ENCODE measurements around the gene BACH2. TPM values are rescaled to one million over a fixed set of nuclear protein-coding genes. Genes with fewer than 3 reads are reported as not detected.

Gene BACH2
- total and polyA plus RNA-seq, 2 of the 4 experiments (the other 2 are of a cell fraction) = 1.3 to 1.4 TPM

DNA sequence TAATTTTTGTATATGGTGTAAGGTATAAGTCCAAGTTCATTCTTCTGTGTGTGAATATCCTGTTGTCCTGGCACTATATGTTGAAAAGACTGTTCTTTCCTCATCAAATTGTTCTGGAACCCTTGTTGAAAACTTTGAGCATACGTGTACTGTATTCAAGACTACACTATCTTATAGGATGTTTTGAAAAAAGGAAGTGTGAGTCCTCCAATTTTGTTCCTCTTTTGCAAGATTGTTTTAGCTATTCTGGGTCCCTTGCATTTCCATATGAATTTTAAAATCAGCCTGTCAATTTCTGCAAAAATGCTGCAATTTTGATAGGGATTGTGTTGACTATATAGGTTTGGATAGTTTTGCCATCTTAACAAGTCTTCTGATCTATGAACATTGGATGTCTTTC lies 195.2 kb downstream of the BACH2 start:
- H3K23ac ChIP-seq (ENCODE audit: low read depth, low read length) = no peak overlapping the region
- DNase-seq (no peak), ATAC-seq (ENCODE audit: low read depth) (no peak)
- H3K4me2 ChIP-seq (ENCODE audit: low read depth, low read length) = no peak overlapping the region
- no peaks in the 10 kb centered on the region for H3K9me3 ChIP-seq (ENCODE audit: control insufficient read depth, insufficient read depth, low read length)
- WGBS, 2 experiments (ENCODE audit: extremely low coverage in 2 of 2, insufficient read length in 1 of 2) = no CpG with 5 or more reads among the region's 1 CpG
- H3K9ac ChIP-seq (ENCODE audit: low read depth, low read length) = no peak overlapping the region
- ChIA-PET CTCF (no interaction called here), POLR2A (ENCODE audit: unreplicated experiment) (no interaction called here)
- no peaks in the 10 kb centered on the region for H3K36me3 ChIP-seq (ENCODE audit: control insufficient read depth, insufficient read depth, low read length)
- no peaks in the 10 kb centered on the region for H3K79me1 ChIP-seq (ENCODE audit: low read depth in 1 of 2, low read length in 2 of 2)
- no peak overlapping the region for H4K8ac ChIP-seq (ENCODE audit: low read depth in 2 of 2, low read length in 2 of 2)
- TF ChIP-seq NFE2L2 (IDR thresholded peaks at IDR 0.05; ENCODE audit: low read depth, low read length) = no peak
- TF ChIP-seq BHLHE40 (IDR thresholded peaks at IDR 0.05; ENCODE audit: low read depth, low read length) = no peak
- TF ChIP-seq, protein P1, sequence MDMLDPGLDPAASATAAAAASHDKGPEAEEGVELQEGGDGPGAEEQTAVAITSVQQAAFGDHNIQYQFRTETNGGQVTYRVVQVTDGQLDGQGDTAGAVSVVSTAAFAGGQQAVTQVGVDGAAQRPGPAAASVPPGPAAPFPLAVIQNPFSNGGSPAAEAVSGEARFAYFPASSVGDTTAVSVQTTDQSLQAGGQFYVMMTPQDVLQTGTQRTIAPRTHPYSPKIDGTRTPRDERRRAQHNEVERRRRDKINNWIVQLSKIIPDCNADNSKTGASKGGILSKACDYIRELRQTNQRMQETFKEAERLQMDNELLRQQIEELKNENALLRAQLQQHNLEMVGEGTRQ (IDR thresholded peaks at IDR 0.05; ENCODE audit: low read depth, low read length) = no peak
- no peak for TF ChIP-seq RFX5 (IDR thresholded peaks at IDR 0.05; ENCODE audit: low read depth, low read length)
- TF ChIP-seq CEBPB (IDR thresholded peaks at IDR 0.05; ENCODE audit: low read depth, low read length) = no peak
- no peak for TF ChIP-seq SMC3 (IDR thresholded peaks at IDR 0.05; ENCODE audit: low read depth, low read length)
- TF ChIP-seq RCOR1 (IDR thresholded peaks at IDR 0.05; ENCODE audit: insufficient replicate concordance, low read length) = no peak
- TF ChIP-seq POLR2A (IDR thresholded peaks at IDR 0.05; ENCODE audit: low read depth, low read length) = no peak
- TF ChIP-seq MAZ (IDR thresholded peaks at IDR 0.05; ENCODE audit: borderline replicate concordance, low read depth, low read length) = no peak
- H2AFZ ChIP-seq (replicated peaks; ENCODE audit: low read length, poor library complexity) = no peak overlapping the region
- in situ Hi-C loops (cut with MboI; ENCODE audit: low sequenced_read_pairs) (no loop called here), intact Hi-C loops (cut with micrococcal nuclease) (no loop called here), dilution Hi-C loops (cut with HindIII; ENCODE audit: low sequenced_read_pairs, unreplicated experiment) (no loop called here)
- H3K4me3 ChIP-seq (ENCODE audit: insufficient read depth, low read depth, low read length) = no peak overlapping the region
- H3K14ac ChIP-seq (replicated peaks; ENCODE audit: low read depth, low read length) = no peak overlapping the region
- BruUV-seq (replicated peaks) = no TSS peak
- no peak overlapping the region for H4K91ac ChIP-seq (ENCODE audit: insufficient read depth, low read depth, low read length)
- no peak overlapping the region for H3K4ac ChIP-seq (ENCODE audit: low read depth, low read length)
- no peaks in the 10 kb centered on the region for H4K20me1 ChIP-seq (ENCODE audit: insufficient read depth, low read length)
- H3K4me1 ChIP-seq (ENCODE audit: control insufficient read depth, insufficient read depth, low read length) = peaks cover 14% of the 10 kb centered on the region
- H3K56ac ChIP-seq (ENCODE audit: extremely low read depth, insufficient read depth, low read length) = no peak overlapping the region
- no peak overlapping the region for H2BK20ac ChIP-seq (ENCODE audit: low read depth, low read length)
- H3K27ac ChIP-seq (ENCODE audit: insufficient read depth, low read length) = no peak overlapping the region
- H2AK9ac ChIP-seq (replicated peaks; ENCODE audit: low read depth, low read length, poor library complexity) = no peak overlapping the region
- peaks cover 14% of the 10 kb centered on the region for H3K9me1 ChIP-seq (ENCODE audit: insufficient read depth, low read length)
- no peak overlapping the region for H3K18ac ChIP-seq (ENCODE audit: low read depth, low read length)
- no peak overlapping the region for H2BK15ac ChIP-seq (ENCODE audit: low read depth, low read length)
- H2BK120ac ChIP-seq (ENCODE audit: low read depth, low read length) = no peak overlapping the region
- no peak overlapping the region for H4K5ac ChIP-seq (ENCODE audit: low read depth, low read length)
- H2BK5ac ChIP-seq (ENCODE audit: low read depth, low read length, poor library complexity, severe bottlenecking) = no peak overlapping the region
- no peak overlapping the region for H2AK5ac ChIP-seq (ENCODE audit: low read depth, low read length)
- H3K27me3 ChIP-seq (ENCODE audit: control insufficient read depth, insufficient read depth, low read length) = no peaks in the 10 kb centered on the region
